Endodermal cell (in vitro differentiated cells): ENCODE results near the gene ZNF506. TPM values are rescaled to one million over a fixed set of nuclear protein-coding genes. Genes with fewer than 3 reads are reported as not detected.
"Not testable (repeated sequence)": the region's sequence is repeated elsewhere in the genome, so short reads cannot be mapped to it uniquely, and the experiment has no call there.

Experiments used
- DNase-seq: peaks from one replicate; pipeline ENCODE4 v3.0.0-alpha.2; 2017
- H3K27ac ChIP-seq: 2 replicates; pipeline ENCODE4 v1.5.1; 2013; ENCODE audit warnings: mild to moderate bottlenecking, low read depth, low read length, moderate library complexity
- H3K27me3 ChIP-seq: 2 replicates; pipeline ENCODE4 v1.6.1; 2013; ENCODE audit warnings: mild to moderate bottlenecking, low read length, moderate library complexity; ENCODE audit not compliant: insufficient read depth, control insufficient read depth, poor library complexity, severe bottlenecking
- H3K36me3 ChIP-seq: 2 replicates; pipeline ENCODE4 v1.7.0; 2013; ENCODE audit warnings: mild to moderate bottlenecking, low read length, moderate library complexity; ENCODE audit not compliant: control insufficient read depth, insufficient read depth
- H3K4me1 ChIP-seq: one replicate; pipeline ENCODE4 v1.7.0; 2013; ENCODE audit warnings: low read length; ENCODE audit not compliant: control insufficient read depth, insufficient read depth
- H3K4me3 ChIP-seq: 2 replicates; pipeline ENCODE4 v1.5.1; 2013; ENCODE audit warnings: mild to moderate bottlenecking, low read length, moderate library complexity
- H3K9ac ChIP-seq: 2 replicates; pipeline ENCODE4 v1.6.1; 2013; ENCODE audit warnings: mild to moderate bottlenecking, low read length, moderate library complexity; ENCODE audit not compliant: poor library complexity, severe bottlenecking; ENCODE audit errors: extremely low read depth
- H3K9me3 ChIP-seq: 2 replicates; pipeline ENCODE4 v1.6.1; 2013; ENCODE audit warnings: mild to moderate bottlenecking, low read length, moderate library complexity; ENCODE audit not compliant: control insufficient read depth
- H3K27ac Mint-ChIP-seq: 2 replicates; pipeline ENCODE4 v1.8.0; 2020; ENCODE audit warnings: mixed read lengths
- H3K27me3 Mint-ChIP-seq: 2 replicates; pipeline ENCODE4 v1.8.0; 2021; ENCODE audit warnings: mild to moderate bottlenecking, mixed read lengths; ENCODE audit not compliant: insufficient read depth
- H3K36me3 Mint-ChIP-seq: 2 replicates; pipeline ENCODE4 v1.8.0; 2020; ENCODE audit warnings: low read depth, mixed read lengths
- H3K4me1 Mint-ChIP-seq: 2 replicates; pipeline ENCODE4 v1.8.0; 2020; ENCODE audit warnings: mixed read lengths
- H3K4me3 Mint-ChIP-seq: 2 replicates; pipeline ENCODE4 v1.8.0; 2020; ENCODE audit warnings: mild to moderate bottlenecking, moderate library complexity, mixed read lengths
- H3K9me3 Mint-ChIP-seq: 2 replicates; pipeline ENCODE4 v1.8.0; 2020; ENCODE audit warnings: mild to moderate bottlenecking, mixed read lengths
- WGBS, 2 experiments: methylation state at CpG; one replicate each; pipeline versions ENCODE4 v1.1.5 to v1.1.7; 2013; ENCODE audit warnings: missing lambda C conversion rate in 2 of 2, mixed read lengths in 1 of 2; ENCODE audit not compliant: insufficient coverage in 1 of 2, insufficient read length in 1 of 2; 5-methylcytosine and 5-hydroxymethylcytosine counted together
- long read RNA-seq, 4 experiments: library from polyadenylated mRNA in 2 of 4; library from RNA in 1 of 4; library from capped mRNA in 1 of 4; stranded (forward) in 3 of 4; unstranded in 1 of 4; transcript quantifications; one replicate each; pipeline ENCODE4 v2.0.0, GENCODE V29; 2020 to 2021; ENCODE audit warnings: inconsistent platforms in 1 of 4
- polyA plus RNA-seq, 2 experiments: library from polyadenylated mRNA; stranded (reverse); fragments of 50-300 nt; gene quantifications; one replicate each; pipeline ENCODE4 v1.2.3, GENCODE V29; 2013
- total RNA-seq, 2 donors: library from RNA; stranded (reverse); fragmentation: NEBNext Ultra II Directional in 1 of 2; extraction: Animal tissue kit (Norgen Biotek cat#: 25700) in 1 of 2; gene quantifications; 2 replicates in 1 of 2; 3 replicates in 1 of 2; pipeline ENCODE4 v1.2.1, GENCODE V29; 2021
- TF ChIP-seq, protein P1 (sequence below): fragments of 200-600 bp; sonication (generic); conservative IDR thresholded peaks from 2 replicates; pipeline ENCODE4 v1.5.0; 2021; ENCODE audit warnings: antibody characterized with exemption, mild to moderate bottlenecking

The ZNF506 gene
- total RNA-seq: 10 to 100 TPM in 1 of 2 donors, 1 to 10 TPM in 1; 8.8 to 12.0 TPM
- 10.5 TPM for polyA plus RNA-seq (2013, experiment 1 of 2)
- 11.7 TPM for polyA plus RNA-seq (2013, experiment 2 of 2)
- long read RNA-seq, experiment 1, full-length matches to known transcripts: 1 of 1 reads
- long read RNA-seq, experiment 1, partial matches to known transcripts: 0 of 1 reads
- long read RNA-seq, experiment 1, other reads (novel, unspliced or antisense): 0 of 1 reads
- long read RNA-seq, experiment 2, full-length matches to known transcripts: 6 of 6 reads
- long read RNA-seq, experiment 2, partial matches to known transcripts: 0 of 6 reads
- long read RNA-seq, experiment 2, other reads (novel, unspliced or antisense): 0 of 6 reads
- long read RNA-seq, experiment 3, transcript ZNF506-203 (4 exons, 1,424 nt): major isoform, 15 of 21 reads
- long read RNA-seq, experiment 3, partial matches to known transcripts: 1 of 21 reads
- long read RNA-seq, experiment 3, other reads (novel, unspliced or antisense): 2 of 21 reads
- long read RNA-seq, experiment 4, partial matches to known transcripts: 0 of 4 reads
- long read RNA-seq, experiment 4, other reads (novel, unspliced or antisense): 1 of 4 reads

DNA sequence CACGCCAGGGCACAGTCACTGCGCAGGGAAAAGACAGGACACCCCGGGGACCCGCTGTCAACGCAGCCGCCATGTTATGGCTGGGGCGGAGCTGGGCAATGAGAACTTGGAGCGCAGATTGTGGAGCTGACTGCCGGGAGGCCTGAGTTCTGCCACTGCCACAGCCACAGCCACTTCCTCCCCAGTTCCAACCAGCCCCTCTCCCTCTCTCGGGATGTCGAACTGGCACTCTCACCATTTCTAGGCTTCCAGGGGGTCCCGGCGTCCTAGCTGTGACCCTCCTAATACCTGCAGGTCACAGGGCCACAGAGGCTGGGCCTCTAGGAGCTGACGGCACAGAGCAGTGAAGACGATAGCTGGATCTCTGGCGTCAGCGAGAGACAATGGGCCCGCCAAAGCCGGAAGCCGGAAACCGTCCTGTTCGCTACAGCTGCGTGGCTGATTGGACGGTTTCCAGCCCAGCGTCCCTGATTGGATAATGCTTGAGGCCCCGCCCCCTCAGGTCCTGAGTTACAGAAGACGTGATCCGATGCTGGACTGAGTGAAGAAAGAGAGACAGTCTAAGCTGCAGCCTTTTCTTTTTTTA is at the start of gene ZNF506:
Gene ZNF506 (minus strand): TSS at position 385 of the 586 bp plus-strand sequence. CDS start 147 bp downstream, at position 238.
- Histone ChIP-seq H3K27ac (peak within 1 kb of the TSS; percentile 81), H3K36me3 (peaks cover 20% of the 10 kb centered on the region), H3K4me3 (peak within 1 kb of the TSS; percentile 86), H3K9me3 (peaks cover 70% of the 10 kb centered on the region), H3K27me3 (no peaks in the 10 kb centered on the region), H3K4me1 (no peaks in the 10 kb centered on the region), H3K9ac (peak within 1 kb of the TSS; percentile 74)
- Mint-ChIP-seq H3K9me3 (peaks cover 56% of the 10 kb centered on the region), H3K27ac (peak within 1 kb of the TSS; percentile 98), H3K4me3 (peak within 1 kb of the TSS; percentile 93), H3K4me1 (peaks cover 7% of the 10 kb centered on the region), H3K27me3 (peaks cover 2% of the 10 kb centered on the region), H3K36me3 (peaks cover 25% of the 10 kb centered on the region)
- TF ChIP-seq, protein P1, sequence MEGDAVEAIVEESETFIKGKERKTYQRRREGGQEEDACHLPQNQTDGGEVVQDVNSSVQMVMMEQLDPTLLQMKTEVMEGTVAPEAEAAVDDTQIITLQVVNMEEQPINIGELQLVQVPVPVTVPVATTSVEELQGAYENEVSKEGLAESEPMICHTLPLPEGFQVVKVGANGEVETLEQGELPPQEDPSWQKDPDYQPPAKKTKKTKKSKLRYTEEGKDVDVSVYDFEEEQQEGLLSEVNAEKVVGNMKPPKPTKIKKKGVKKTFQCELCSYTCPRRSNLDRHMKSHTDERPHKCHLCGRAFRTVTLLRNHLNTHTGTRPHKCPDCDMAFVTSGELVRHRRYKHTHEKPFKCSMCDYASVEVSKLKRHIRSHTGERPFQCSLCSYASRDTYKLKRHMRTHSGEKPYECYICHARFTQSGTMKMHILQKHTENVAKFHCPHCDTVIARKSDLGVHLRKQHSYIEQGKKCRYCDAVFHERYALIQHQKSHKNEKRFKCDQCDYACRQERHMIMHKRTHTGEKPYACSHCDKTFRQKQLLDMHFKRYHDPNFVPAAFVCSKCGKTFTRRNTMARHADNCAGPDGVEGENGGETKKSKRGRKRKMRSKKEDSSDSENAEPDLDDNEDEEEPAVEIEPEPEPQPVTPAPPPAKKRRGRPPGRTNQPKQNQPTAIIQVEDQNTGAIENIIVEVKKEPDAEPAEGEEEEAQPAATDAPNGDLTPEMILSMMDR: no peak
- DNase-seq: peak; percentile 98
- 13 to 50% methylated on average over 22 to 28 of the region's 28 CpGs for WGBS, 2 experiments

DNA sequence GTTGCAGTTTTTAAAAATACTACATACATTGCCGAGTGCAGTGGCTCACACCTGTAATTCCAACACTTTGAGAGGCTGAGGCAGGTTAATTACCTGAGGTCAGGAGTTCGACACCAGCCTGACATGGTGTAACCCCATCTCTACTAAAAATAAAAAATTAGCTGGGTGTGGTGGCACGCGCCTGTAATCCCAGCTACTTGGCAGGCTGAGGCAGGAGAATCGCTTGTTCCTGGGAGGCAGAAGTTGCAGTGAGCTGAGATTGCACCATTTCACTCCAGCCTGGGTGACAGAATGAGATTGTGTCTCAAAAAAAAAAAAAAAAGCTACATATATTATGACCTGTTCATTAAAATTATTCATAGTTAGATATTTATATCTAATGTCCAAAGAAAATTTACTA is 48.5 kb upstream of the ZNF506 start:
- Mint-ChIP-seq H3K36me3 (peaks cover 49% of the 10 kb centered on the region), H3K4me1 (peaks cover 17% of the 10 kb centered on the region)
- Histone ChIP-seq H3K9me3 (peaks cover 65% of the 10 kb centered on the region), H3K36me3 (peaks cover 57% of the 10 kb centered on the region)
- H3K27ac ChIP-seq, H3K27me3 ChIP-seq, H3K9ac ChIP-seq, H3K27me3 Mint-ChIP-seq, H3K9me3 Mint-ChIP-seq, H3K4me1 ChIP-seq, DNase-seq, H3K4me3 ChIP-seq, H3K27ac Mint-ChIP-seq, H3K4me3 Mint-ChIP-seq: not testable (repeated sequence)
- 76 to 83% methylated on average over 2 to 5 of the region's 5 CpGs for WGBS, 2 experiments

DNA sequence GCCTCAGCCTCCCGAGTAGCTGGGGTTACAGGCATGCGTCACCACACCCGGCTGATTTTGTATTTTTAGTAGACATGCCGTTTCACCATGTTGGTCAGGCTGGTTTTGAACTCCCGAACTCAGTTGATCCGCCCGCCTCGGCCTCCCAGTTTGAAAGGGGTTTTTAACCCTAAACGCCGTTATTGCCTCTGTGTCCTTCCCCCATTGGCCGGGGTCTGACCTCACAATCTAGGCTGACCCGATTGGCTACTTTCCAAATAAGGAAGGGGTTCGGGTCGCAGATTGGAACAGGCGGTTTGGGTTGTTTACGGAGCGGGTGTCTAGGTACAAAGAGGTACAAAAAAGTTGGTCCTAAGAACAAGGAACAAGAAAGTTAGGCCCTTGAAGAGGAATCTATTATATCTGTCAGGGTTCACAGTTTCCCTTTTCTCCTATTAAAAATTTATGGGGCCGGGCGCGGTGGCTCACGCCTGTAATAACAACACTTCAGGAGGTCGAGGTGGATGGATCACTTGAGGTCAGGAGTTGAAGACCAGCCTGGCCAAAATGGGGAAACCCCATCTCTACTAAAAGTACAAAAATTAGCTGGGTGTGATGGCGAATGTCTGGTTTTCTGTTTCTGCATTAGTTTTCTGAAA is 45.2 kb upstream of the ZNF506 start:
- Histone ChIP-seq H3K9me3 (peaks cover 43% of the 10 kb centered on the region), H3K36me3 (peaks cover 32% of the 10 kb centered on the region), H3K27ac (peak overlapping the region; percentile 99), H3K4me3 (peak overlapping the region; percentile 98), H3K9ac (peak overlapping the region; percentile 99), H3K4me1 (no peaks in the 10 kb centered on the region), H3K27me3 (no peaks in the 10 kb centered on the region)
- Mint-ChIP-seq H3K4me1 (peaks cover 17% of the 10 kb centered on the region), H3K9me3 (no peaks in the 10 kb centered on the region), H3K27me3 (no peaks in the 10 kb centered on the region), H3K36me3 (peaks cover 21% of the 10 kb centered on the region), H3K4me3 (peak overlapping the region; percentile 100), H3K27ac (peak overlapping the region; percentile 100)
- TF ChIP-seq, protein P1: no peak
- 9 to 40% methylated on average over 17 to 23 of the region's 23 CpGs for WGBS, 2 experiments
- DNase-seq: peak; percentile 92
